ENCODE data around the gene ESPNL.

ESPNL gene

DNA sequence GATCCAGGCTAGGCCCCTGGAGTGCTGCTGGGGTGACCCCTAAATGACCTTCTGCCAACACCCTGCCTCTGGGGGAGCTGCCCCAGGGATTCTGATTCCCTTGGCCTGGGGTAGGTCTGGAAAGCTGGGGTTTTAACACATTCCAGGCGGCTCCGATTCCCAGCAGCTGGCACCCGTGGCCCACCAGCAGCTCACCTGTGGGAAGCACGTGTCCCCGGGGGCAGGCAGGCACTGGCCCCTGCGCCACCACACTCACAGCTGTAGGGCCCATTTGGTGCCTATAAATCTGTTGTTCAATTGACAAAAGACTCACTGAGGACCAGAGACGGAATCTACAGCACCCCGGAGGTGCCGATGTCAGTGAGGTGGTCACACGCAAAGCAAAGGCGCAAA is 34.2 kb downstream of the ESPNL start:
- H3K27ac ChIP-seq (ENCODE audit: low read depth, low read length): no peak overlapping the region
- H3K27me3 ChIP-seq (ENCODE audit: control insufficient read depth in 5 of 5, insufficient read depth in 4 of 5, low read length in 5 of 5): no peaks in the 10 kb centered on the region
- H3K4me1 ChIP-seq (ENCODE audit: control insufficient read depth in 5 of 5, insufficient read depth in 5 of 5, low read length in 5 of 5): peaks cover 0 to 33% (median 25%) of the 10 kb centered on the region in 5 donors
- no peak overlapping the region for H3K4me3 ChIP-seq (ENCODE audit: low read depth in 1 of 5, low read length in 5 of 5)
- H3K9me3 ChIP-seq (ENCODE audit: control insufficient read depth in 5 of 5, low read length in 5 of 5): no peaks in the 10 kb centered on the region
- no peaks in the 10 kb centered on the region for H3K36me3 ChIP-seq (ENCODE audit: control insufficient read depth in 5 of 5, insufficient read depth in 5 of 5, low read length in 5 of 5)
- no peak overlapping the region for H3K9ac ChIP-seq (ENCODE audit: low read length in 5 of 5)

- H3K4me1 ChIP-seq (ENCODE audit: control insufficient read depth in 5 of 5, insufficient read depth in 5 of 5, low read length in 5 of 5): peaks cover 1 to 46% (median 32%) of the 10 kb centered on the region in 5 donors
- H3K36me3 ChIP-seq (ENCODE audit: control insufficient read depth in 5 of 5, insufficient read depth in 5 of 5, low read length in 5 of 5): no peaks in the 10 kb centered on the region
- no peak overlapping the region for H3K9ac ChIP-seq (ENCODE audit: low read length in 5 of 5)
- H3K4me3 ChIP-seq (ENCODE audit: low read depth in 1 of 5, low read length in 5 of 5): no peak overlapping the region
- no peaks in the 10 kb centered on the region for H3K27me3 ChIP-seq (ENCODE audit: control insufficient read depth in 5 of 5, insufficient read depth in 4 of 5, low read length in 5 of 5)
- H3K9me3 ChIP-seq (ENCODE audit: control insufficient read depth in 5 of 5, low read length in 5 of 5): no peaks in the 10 kb centered on the region
- H3K27ac ChIP-seq (ENCODE audit: low read depth, low read length): no peak overlapping the region
Observed at GRCh38 chr2:238135601-238136150, 35.5 kb downstream of the ESPNL start.

- peak overlapping the region in 2 of 5 donors; percentile 4 to 43 for H3K9ac ChIP-seq (ENCODE audit: low read length in 5 of 5)
- peak overlapping the region; percentile 41 for H3K27ac ChIP-seq (ENCODE audit: low read depth, low read length)
- peaks cover 0 to 9% (median 0%) of the 10 kb centered on the region in 5 donors for H3K36me3 ChIP-seq (ENCODE audit: control insufficient read depth in 5 of 5, insufficient read depth in 5 of 5, low read length in 5 of 5)
- no peaks in the 10 kb centered on the region for H3K9me3 ChIP-seq (ENCODE audit: control insufficient read depth in 5 of 5, low read length in 5 of 5)
- H3K27me3 ChIP-seq (ENCODE audit: control insufficient read depth in 5 of 5, insufficient read depth in 4 of 5, low read length in 5 of 5): no peaks in the 10 kb centered on the region
- no peak overlapping the region for H3K4me3 ChIP-seq (ENCODE audit: low read depth in 1 of 5, low read length in 5 of 5)
- H3K4me1 ChIP-seq (ENCODE audit: control insufficient read depth in 5 of 5, insufficient read depth in 5 of 5, low read length in 5 of 5): peaks cover 3 to 59% (median 36%) of the 10 kb centered on the region in 5 donors
Observed at GRCh38 chr2:238136820-238137537, 36.8 kb downstream of the ESPNL start.

DNA sequence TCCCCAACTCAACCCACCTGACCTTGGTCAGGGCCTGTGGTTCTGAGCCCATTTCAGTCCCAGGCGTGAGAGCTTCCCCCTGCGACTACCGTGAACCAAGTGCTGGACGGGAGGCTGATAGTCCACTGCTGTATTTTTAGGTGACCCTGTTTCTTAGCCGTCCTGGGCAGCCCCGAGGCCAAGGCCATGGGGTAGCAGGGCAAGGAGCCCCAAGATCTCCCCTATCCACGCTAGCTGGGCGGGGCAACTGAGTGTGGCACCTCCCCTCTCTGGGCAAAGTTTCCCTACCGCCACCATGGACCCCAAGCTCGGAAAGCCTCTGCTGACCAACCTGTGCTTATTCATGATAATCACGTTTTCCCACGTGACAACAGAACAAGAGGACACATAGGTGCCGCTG is 37.7 kb downstream of the ESPNL start:
- peaks cover 3 to 68% (median 41%) of the 10 kb centered on the region in 5 donors for H3K4me1 ChIP-seq (ENCODE audit: control insufficient read depth in 5 of 5, insufficient read depth in 5 of 5, low read length in 5 of 5)
- no peak overlapping the region for H3K27ac ChIP-seq (ENCODE audit: low read depth, low read length)
- peaks cover 0 to 9% (median 0%) of the 10 kb centered on the region in 5 donors for H3K36me3 ChIP-seq (ENCODE audit: control insufficient read depth in 5 of 5, insufficient read depth in 5 of 5, low read length in 5 of 5)

GRCh38 chr2:238138331-238139195 is 38.4 kb downstream of the ESPNL start, which contains the start of gene KLHL30:
Gene KLHL30, plus strand, starts transcription at chr2:238138668. Its CDS starts 2,087 bp downstream, at chr2:238140755.
- Histone ChIP-seq H3K4me1 (ENCODE audit: control insufficient read depth in 5 of 5, insufficient read depth in 5 of 5, low read length in 5 of 5) (peaks cover 3 to 74% (median 48%) of the 10 kb centered on the region in 5 donors), H3K27ac (ENCODE audit: low read depth, low read length) (no peak within 1 kb of the TSS), H3K27me3 (ENCODE audit: control insufficient read depth in 5 of 5, insufficient read depth in 4 of 5, low read length in 5 of 5) (no peaks in the 10 kb centered on the region), H3K36me3 (ENCODE audit: control insufficient read depth in 5 of 5, insufficient read depth in 5 of 5, low read length in 5 of 5) (peaks cover 0 to 9% (median 0%) of the 10 kb centered on the region in 5 donors), H3K4me3 (ENCODE audit: low read depth in 1 of 5, low read length in 5 of 5) (peak within 1 kb of the TSS in 3 of 5 donors; percentile 29 to 45 (median 30)), H3K9me3 (ENCODE audit: control insufficient read depth in 5 of 5, low read length in 5 of 5) (no peaks in the 10 kb centered on the region), H3K9ac (ENCODE audit: low read length in 5 of 5) (peak within 1 kb of the TSS in 2 of 5 donors; percentile 48 to 73)

More for the DNA sequence above, 37.7 kb downstream of the ESPNL start:
- H3K9ac ChIP-seq (ENCODE audit: low read length in 5 of 5): no peak overlapping the region
- no peaks in the 10 kb centered on the region for H3K9me3 ChIP-seq (ENCODE audit: control insufficient read depth in 5 of 5, low read length in 5 of 5)
- no peaks in the 10 kb centered on the region for H3K27me3 ChIP-seq (ENCODE audit: control insufficient read depth in 5 of 5, insufficient read depth in 4 of 5, low read length in 5 of 5)
- no peak overlapping the region for H3K4me3 ChIP-seq (ENCODE audit: low read depth in 1 of 5, low read length in 5 of 5)

DNA sequence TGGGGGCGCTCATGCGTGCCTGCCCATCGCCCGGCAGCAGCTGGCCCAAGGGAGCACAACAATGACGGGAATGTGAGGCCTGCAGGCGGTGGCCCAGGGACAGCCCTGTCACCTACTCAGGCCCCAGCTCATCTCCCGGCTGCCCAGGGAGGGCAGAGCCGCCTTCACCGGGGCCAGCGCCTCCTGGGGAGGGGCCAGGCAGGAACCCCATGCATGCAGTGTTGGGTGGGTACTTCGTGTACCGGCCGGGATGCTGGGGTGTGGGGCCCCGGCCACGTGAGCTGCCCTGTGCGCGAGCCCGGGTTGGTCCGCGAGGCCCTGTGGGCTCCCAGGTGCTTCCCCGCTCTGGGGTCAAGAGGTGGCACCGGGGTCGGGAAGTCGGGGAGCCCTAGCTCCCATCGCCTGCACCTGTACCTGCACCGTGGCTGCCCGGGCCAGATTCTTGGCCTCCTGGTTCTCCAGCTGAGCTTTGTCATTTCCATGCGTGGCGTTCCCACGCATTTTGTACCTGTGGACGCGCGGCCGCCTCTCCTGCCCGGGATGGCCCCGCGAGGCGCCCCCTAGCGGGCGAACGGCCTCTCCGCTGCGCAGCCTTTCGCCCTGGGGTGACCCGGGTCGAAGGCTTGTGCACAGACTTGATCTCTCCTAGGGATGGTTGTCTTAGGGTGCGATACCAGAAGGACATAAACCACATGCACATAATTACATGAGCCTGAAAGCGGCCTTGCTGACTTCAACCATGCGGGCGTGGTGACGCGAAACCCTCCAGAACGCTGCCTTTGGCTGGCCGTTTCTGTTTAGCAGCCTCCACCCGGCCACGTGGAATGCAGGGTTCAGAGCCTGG is 39.3 kb downstream of the ESPNL start:
- Histone ChIP-seq H3K4me1 (ENCODE audit: control insufficient read depth in 5 of 5, insufficient read depth in 5 of 5, low read length in 5 of 5) (peaks cover 3 to 80% (median 52%) of the 10 kb centered on the region in 5 donors), H3K9ac (ENCODE audit: low read length in 5 of 5) (peak overlapping the region in 2 of 5 donors; percentile 48 to 73), H3K27me3 (ENCODE audit: control insufficient read depth in 5 of 5, insufficient read depth in 4 of 5, low read length in 5 of 5) (no peaks in the 10 kb centered on the region), H3K36me3 (ENCODE audit: control insufficient read depth in 5 of 5, insufficient read depth in 5 of 5, low read length in 5 of 5) (peaks cover 0 to 9% (median 0%) of the 10 kb centered on the region in 5 donors), H3K9me3 (ENCODE audit: control insufficient read depth in 5 of 5, low read length in 5 of 5) (no peaks in the 10 kb centered on the region), H3K27ac (ENCODE audit: low read depth, low read length) (no peak overlapping the region), H3K4me3 (ENCODE audit: low read depth in 1 of 5, low read length in 5 of 5) (peak overlapping the region in 3 of 5 donors; percentile 29 to 45 (median 30))

- H3K27ac ChIP-seq (ENCODE audit: low read depth, low read length): no peak overlapping the region
- H3K36me3 ChIP-seq (ENCODE audit: control insufficient read depth in 5 of 5, insufficient read depth in 5 of 5, low read length in 5 of 5): peaks cover 0 to 9% (median 0%) of the 10 kb centered on the region in 5 donors
- H3K4me1 ChIP-seq (ENCODE audit: control insufficient read depth in 5 of 5, insufficient read depth in 5 of 5, low read length in 5 of 5): peaks cover 3 to 80% (median 52%) of the 10 kb centered on the region in 5 donors
- H3K27me3 ChIP-seq (ENCODE audit: control insufficient read depth in 5 of 5, insufficient read depth in 4 of 5, low read length in 5 of 5): no peaks in the 10 kb centered on the region
- H3K4me3 ChIP-seq (ENCODE audit: low read depth in 1 of 5, low read length in 5 of 5): peak overlapping the region in 1 of 5 donors; percentile 45
- no peaks in the 10 kb centered on the region for H3K9me3 ChIP-seq (ENCODE audit: control insufficient read depth in 5 of 5, low read length in 5 of 5)
- no peak overlapping the region for H3K9ac ChIP-seq (ENCODE audit: low read length in 5 of 5)
Observed at GRCh38 chr2:238140040-238140439, 39.9 kb downstream of the ESPNL start.

DNA sequence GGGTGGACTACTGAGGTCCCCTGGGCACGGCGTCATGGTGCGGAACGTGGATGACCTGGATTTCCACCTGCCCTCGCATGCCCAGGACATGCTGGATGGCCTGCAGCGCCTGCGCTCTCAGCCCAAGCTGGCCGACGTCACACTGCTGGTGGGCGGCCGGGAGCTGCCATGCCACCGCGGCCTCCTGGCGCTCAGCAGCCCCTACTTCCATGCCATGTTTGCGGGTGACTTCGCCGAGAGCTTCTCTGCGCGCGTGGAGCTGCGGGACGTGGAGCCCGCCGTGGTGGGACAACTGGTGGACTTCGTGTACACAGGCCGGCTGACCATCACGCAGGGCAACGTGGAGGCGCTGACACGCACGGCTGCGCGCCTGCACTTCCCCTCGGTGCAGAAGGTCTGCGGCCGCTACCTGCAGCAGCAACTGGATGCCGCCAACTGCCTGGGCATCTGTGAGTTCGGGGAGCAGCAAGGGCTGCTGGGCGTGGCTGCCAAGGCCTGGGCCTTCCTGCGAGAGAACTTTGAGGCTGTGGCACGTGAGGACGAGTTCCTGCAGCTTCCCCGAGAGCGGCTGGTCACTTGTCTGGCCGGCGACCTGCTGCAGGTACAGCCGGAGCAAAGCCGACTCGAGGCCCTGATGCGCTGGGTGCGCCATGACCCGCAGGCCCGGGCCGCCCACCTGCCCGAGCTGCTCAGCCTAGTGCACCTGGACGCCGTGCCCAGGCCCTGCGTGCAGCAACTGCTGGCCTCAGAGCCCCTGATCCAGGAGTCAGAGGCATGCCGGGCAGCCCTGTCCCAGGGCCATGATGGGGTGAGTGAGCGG is 40.8 kb downstream of the ESPNL start:
- Histone ChIP-seq H3K9ac (ENCODE audit: low read length in 5 of 5) (no peak overlapping the region), H3K27me3 (ENCODE audit: control insufficient read depth in 5 of 5, insufficient read depth in 4 of 5, low read length in 5 of 5) (no peaks in the 10 kb centered on the region), H3K4me1 (ENCODE audit: control insufficient read depth in 5 of 5, insufficient read depth in 5 of 5, low read length in 5 of 5) (peaks cover 3 to 80% (median 52%) of the 10 kb centered on the region in 5 donors), H3K36me3 (ENCODE audit: control insufficient read depth in 5 of 5, insufficient read depth in 5 of 5, low read length in 5 of 5) (peaks cover 0 to 13% (median 0%) of the 10 kb centered on the region in 5 donors), H3K9me3 (ENCODE audit: control insufficient read depth in 5 of 5, low read length in 5 of 5) (no peaks in the 10 kb centered on the region), H3K4me3 (ENCODE audit: low read depth in 1 of 5, low read length in 5 of 5) (no peak overlapping the region), H3K27ac (ENCODE audit: low read depth, low read length) (no peak overlapping the region)
